DND-41 (cell line): Measurements from ENCODE around the gene MAN1A1.

ENCODE experiments used
- ATAC-seq: fragments of 200-7000 bp; cut with Tn5 transposase; 3 replicates; pipeline ENCODE4 v1.9.1; 2021; ENCODE audit warnings: low read depth; ENCODE audit not compliant: insufficient read depth
- DNase-seq: peaks from one replicate; pipeline ENCODE4 v3.0.0-alpha.2; 2020
- H2AFZ ChIP-seq: 2 replicates; pipeline ENCODE4 v1.6.0; 2012; ENCODE audit warnings: low read depth, low read length
- H3K27ac ChIP-seq: 2 replicates; pipeline ENCODE4 v1.5.1; 2012; ENCODE audit warnings: low read length, inconsistent platforms
- H3K27me3 ChIP-seq: fragments of 200-600 bp; sonication (generic); 2 replicates; pipeline ENCODE4 v1.6.0; 2012; ENCODE audit warnings: low read length, mild to moderate bottlenecking, inconsistent platforms; ENCODE audit not compliant: insufficient read depth, poor library complexity
- H3K36me3 ChIP-seq: 2 replicates; pipeline ENCODE4 v1.5.1; 2012; ENCODE audit warnings: low read length, inconsistent platforms; ENCODE audit not compliant: insufficient read depth
- H3K4me1 ChIP-seq: 2 replicates; pipeline ENCODE4 v1.5.1; 2012; ENCODE audit warnings: mild to moderate bottlenecking, low read length; ENCODE audit not compliant: insufficient read depth
- H3K4me2 ChIP-seq: 2 replicates; pipeline ENCODE4 v1.6.0; 2012; ENCODE audit warnings: mild to moderate bottlenecking, moderate library complexity, low read length, inconsistent platforms; ENCODE audit not compliant: insufficient read depth
- H3K4me3 ChIP-seq, 2 experiments: fragments of 200-600 bp in 1 of 2; shearing (Covaris generic) in 1 of 2; 2 replicates each; pipeline ENCODE4 v1.5.1; 2012 to 2016; ENCODE audit warnings: inconsistent platforms in 2 of 2, low read length in 2 of 2, mild to moderate bottlenecking in 2 of 2, low read depth in 1 of 2, moderate library complexity in 1 of 2
- H3K79me2 ChIP-seq: 2 replicates; pipeline ENCODE4 v1.6.0; 2012; ENCODE audit warnings: low read length, inconsistent platforms; ENCODE audit not compliant: insufficient read depth
- H3K9ac ChIP-seq: 2 replicates; pipeline ENCODE4 v1.6.0; 2012; ENCODE audit warnings: low read depth, mild to moderate bottlenecking, inconsistent platforms, low read length, moderate library complexity
- H3K9me3 ChIP-seq: 2 replicates; pipeline ENCODE4 v1.5.1; 2012; ENCODE audit warnings: low read length, moderate library complexity, mild to moderate bottlenecking, inconsistent platforms; ENCODE audit not compliant: insufficient read depth, severe bottlenecking
- H4K20me1 ChIP-seq: 2 replicates; pipeline ENCODE4 v1.6.0; 2012; ENCODE audit warnings: low read length; ENCODE audit not compliant: insufficient read depth
- CTCF ChIP-seq: IDR thresholded peaks from 2 replicates; pipeline ENCODE4 v1.5.1; 2012; ENCODE audit warnings: borderline replicate concordance, low read length, moderate library complexity, mild to moderate bottlenecking; ENCODE audit not compliant: poor library complexity, severe bottlenecking; ENCODE audit errors: extremely low read depth
- EZH2 ChIP-seq: IDR thresholded peaks from 3 replicates; pipeline ENCODE4 v1.6.1; 2012; ENCODE audit warnings: borderline replicate concordance, low read depth, mild to moderate bottlenecking, moderate library complexity, low read length, inconsistent platforms; ENCODE audit not compliant: severe bottlenecking

Gene MAN1A1

DNA sequence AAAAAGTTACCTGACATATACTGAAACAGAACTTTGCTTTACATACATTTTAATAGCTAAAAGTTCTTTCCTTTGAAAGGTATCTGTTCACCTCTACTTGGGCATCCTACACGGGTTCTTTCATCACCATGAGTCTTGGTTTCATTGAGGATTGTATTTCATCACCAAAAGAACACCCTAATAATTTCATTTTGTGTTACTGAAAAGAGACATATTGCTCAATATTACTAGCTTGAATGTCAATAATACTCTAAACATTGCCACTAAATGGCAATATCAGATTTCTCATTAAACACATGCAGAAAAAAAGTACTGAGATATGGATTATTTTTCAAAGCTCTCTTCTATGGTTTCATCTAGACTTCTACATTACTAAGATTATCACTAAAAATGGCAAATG lies 30.8 kb downstream of the MAN1A1 start:
- no peak overlapping the region for H3K4me2 ChIP-seq

DNA sequence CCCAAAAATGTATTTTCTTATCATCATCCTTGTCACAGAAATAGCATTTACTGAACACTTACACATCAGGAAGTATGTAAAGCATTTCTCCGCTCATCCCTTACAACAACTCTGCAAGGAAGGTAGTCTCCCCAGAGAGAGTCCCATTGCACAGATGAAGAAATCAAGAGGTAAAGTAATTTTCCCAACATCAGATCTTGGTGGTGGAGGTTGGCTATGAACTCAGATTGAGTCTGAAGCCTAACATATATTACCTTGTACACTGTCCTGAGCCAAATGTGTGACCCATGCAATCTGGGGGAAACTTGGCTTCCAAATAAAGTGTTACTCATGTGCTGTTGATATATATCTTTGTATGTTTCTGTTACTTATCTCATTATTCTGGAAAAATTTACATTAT lies 31.4 kb downstream of the MAN1A1 start:
- no peaks in the 10 kb centered on the region for H3K9me3 ChIP-seq
- H3K27ac ChIP-seq: no peak overlapping the region
- DNase-seq (no peak), ATAC-seq (no peak)
- no peak overlapping the region for H3K4me3 ChIP-seq
- no peaks in the 10 kb centered on the region for H3K36me3 ChIP-seq
- no peaks in the 10 kb centered on the region for H3K27me3 ChIP-seq
- peaks cover 5% of the 10 kb centered on the region; the same call in 1 of the 2 replicates for H4K20me1 ChIP-seq
- TF ChIP-seq EZH2: no peak
- TF ChIP-seq CTCF: no peak
- H3K4me2 ChIP-seq: no peak overlapping the region
- H3K4me1 ChIP-seq: peaks cover 60% of the 10 kb centered on the region
- H3K9ac ChIP-seq: no peak overlapping the region
- H2AFZ ChIP-seq: no peak overlapping the region
- peaks cover 29% of the 10 kb centered on the region; the same call in 1 of the 2 replicates for H3K79me2 ChIP-seq

More for the DNA sequence above, 30.8 kb downstream of the MAN1A1 start:
- no peak overlapping the region for H3K9ac ChIP-seq
- H3K4me3 ChIP-seq: no peak overlapping the region
- H3K36me3 ChIP-seq: no peaks in the 10 kb centered on the region
- DNase-seq: no peak
- ATAC-seq: no peak
- no peaks in the 10 kb centered on the region for H3K27me3 ChIP-seq
- no peak overlapping the region for H3K27ac ChIP-seq
- peaks cover 5% of the 10 kb centered on the region; the same call in 1 of the 2 replicates for H4K20me1 ChIP-seq
- no peak overlapping the region for H2AFZ ChIP-seq
- H3K4me1 ChIP-seq: peaks cover 60% of the 10 kb centered on the region
- H3K9me3 ChIP-seq: no peaks in the 10 kb centered on the region
- TF ChIP-seq CTCF (no peak), EZH2 (no peak)
- peaks cover 25% of the 10 kb centered on the region; the same call in 1 of the 2 replicates for H3K79me2 ChIP-seq

GRCh38 chr6:119317007-119317406 lies 32.6 kb downstream of the MAN1A1 start:
- Histone ChIP-seq H3K9me3 (no peaks in the 10 kb centered on the region), H3K27me3 (no peaks in the 10 kb centered on the region), H3K4me2 (no peak overlapping the region), H3K4me1 (peaks cover 56% of the 10 kb centered on the region), H3K4me3 (no peak overlapping the region), H3K79me2 (peaks cover 34% of the 10 kb centered on the region; the same call in 1 of the 2 replicates), H4K20me1 (peaks cover 10% of the 10 kb centered on the region; the same call in 1 of the 2 replicates), H3K9ac (no peak overlapping the region), H2AFZ (no peak overlapping the region), H3K36me3 (no peaks in the 10 kb centered on the region), H3K27ac (no peak overlapping the region)
- no peak for ATAC-seq
- DNase-seq: no peak
- TF ChIP-seq CTCF: no peak
- no peak for TF ChIP-seq EZH2

DNA sequence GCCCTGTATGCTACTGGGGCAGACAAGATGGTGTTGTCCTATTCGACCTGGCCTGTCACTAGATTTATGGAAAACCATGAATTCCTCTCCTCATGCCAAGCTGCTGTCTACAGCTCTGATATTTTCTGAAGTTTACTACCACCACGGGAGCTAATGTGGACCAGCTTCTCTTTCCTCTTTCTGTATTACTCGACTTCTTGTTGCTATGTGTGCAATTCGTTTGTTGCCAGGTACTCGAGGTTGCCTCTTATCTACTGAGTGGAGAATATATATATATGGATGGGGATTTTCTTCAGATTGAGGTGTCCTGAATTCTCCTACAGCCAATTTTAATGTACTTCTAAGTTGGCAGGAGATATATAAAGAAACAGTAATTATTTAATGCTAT lies 34.7 kb downstream of the MAN1A1 start:
- TF ChIP-seq EZH2 (no peak), CTCF (no peak)
- peaks cover 38% of the 10 kb centered on the region; the same call in 1 of the 2 replicates for H3K79me2 ChIP-seq
- peak overlapping the region in 1 of 2 experiments; percentile 18; a peak in 2 of 4 replicates for H3K4me3 ChIP-seq
- no peaks in the 10 kb centered on the region for H3K27me3 ChIP-seq
- ATAC-seq: no peak
- peaks cover 11% of the 10 kb centered on the region; the same call in 1 of the 2 replicates for H4K20me1 ChIP-seq
- no peaks in the 10 kb centered on the region for H3K9me3 ChIP-seq
- no peak for DNase-seq
- peak overlapping the region; percentile 41 for H3K4me2 ChIP-seq
- H3K27ac ChIP-seq: peak overlapping the region; percentile 69
- no peaks in the 10 kb centered on the region for H3K36me3 ChIP-seq
- H3K9ac ChIP-seq: peak overlapping the region; percentile 22; the same call in 1 of the 2 replicates
- H2AFZ ChIP-seq: no peak overlapping the region
- H3K4me1 ChIP-seq: peaks cover 53% of the 10 kb centered on the region
